NCI-H748 (cell line): Measurements from ENCODE around the gene SNAP47.
A peak's percentile ranks its signal among the peaks of the same experiment; 100 is the strongest.
"Not testable (repeated sequence)": the region's sequence is repeated elsewhere in the genome, so short reads cannot be mapped to it uniquely, and the experiment has no call there.

Source experiments
- DNase-seq: peaks from one replicate; lab custom pipeline; 2025; ENCODE audit not compliant: unreplicated experiment; lab: John Stamatoyannopoulos, UW

The SNAP47 gene

GRCh38 chr1:227734856-227735538, at the start of gene SNAP47, which contains the start of gene JMJD4:
Gene SNAP47 (plus strand): TSS chr1:227735435. CDS start chr1:227747737, 12,302 bp downstream.
Gene JMJD4 (minus strand): TSS chr1:227735302. CDS start chr1:227735273, 29 bp downstream.
- DNase-seq, result peak; percentile 88

GRCh38 chr1:227685807-227686206, 49.4 kb upstream of the SNAP47 start:
- no peak for DNase-seq

GRCh38 chr1:227697321-227697864, 37.8 kb upstream of the SNAP47 start:
- no peak for DNase-seq

- not testable (repeated sequence) for DNase-seq
Observed at GRCh38 chr1:227701631-227702030, 33.6 kb upstream of the SNAP47 start.

GRCh38 chr1:227707846-227708245, 27.4 kb upstream of the SNAP47 start:
- no peak for DNase-seq

- DNase-seq, result no peak
Observed at GRCh38 chr1:227709451-227709850, 25.8 kb upstream of the SNAP47 start.

- not testable (repeated sequence) for DNase-seq
Observed at GRCh38 chr1:227710474-227710873, 24.8 kb upstream of the SNAP47 start.

GRCh38 chr1:227712648-227713047, 22.6 kb upstream of the SNAP47 start:
- DNase-seq, result no peak

- DNase-seq, result no peak
Observed at GRCh38 chr1:227718932-227719331, 16.3 kb upstream of the SNAP47 start.

GRCh38 chr1:227723474-227723873, 11.8 kb upstream of the SNAP47 start:
- no peak for DNase-seq

GRCh38 chr1:227725046-227725445, 10.2 kb upstream of the SNAP47 start:
- no peak for DNase-seq

GRCh38 chr1:227726318-227726717, 8.9 kb upstream of the SNAP47 start:
- DNase-seq, result no peak

- no peak for DNase-seq
Observed at GRCh38 chr1:227726924-227727599, 8.2 kb upstream of the SNAP47 start.

- DNase-seq, result peak; percentile 75
Observed at GRCh38 chr1:227728059-227728891, 7.0 kb upstream of the SNAP47 start.

- no peak for DNase-seq
Observed at GRCh38 chr1:227728892-227729143, 6.4 kb upstream of the SNAP47 start.

GRCh38 chr1:227729144-227729880, 5.9 kb upstream of the SNAP47 start:
- no peak for DNase-seq

GRCh38 chr1:227729881-227730629, 5.2 kb upstream of the SNAP47 start:
- DNase-seq, result peak; percentile 41

- peak; percentile 3 for DNase-seq
Observed at GRCh38 chr1:227730630-227731151, 4.5 kb upstream of the SNAP47 start.

- no peak for DNase-seq
Observed at GRCh38 chr1:227731241-227731677, 4.0 kb upstream of the SNAP47 start.
